ENCODE results near the gene DIO1.
"Not testable (repeated sequence)": the region's sequence is repeated elsewhere in the genome, so short reads cannot be mapped to it uniquely, and the experiment has no call there.

Gene DIO1

DNA sequence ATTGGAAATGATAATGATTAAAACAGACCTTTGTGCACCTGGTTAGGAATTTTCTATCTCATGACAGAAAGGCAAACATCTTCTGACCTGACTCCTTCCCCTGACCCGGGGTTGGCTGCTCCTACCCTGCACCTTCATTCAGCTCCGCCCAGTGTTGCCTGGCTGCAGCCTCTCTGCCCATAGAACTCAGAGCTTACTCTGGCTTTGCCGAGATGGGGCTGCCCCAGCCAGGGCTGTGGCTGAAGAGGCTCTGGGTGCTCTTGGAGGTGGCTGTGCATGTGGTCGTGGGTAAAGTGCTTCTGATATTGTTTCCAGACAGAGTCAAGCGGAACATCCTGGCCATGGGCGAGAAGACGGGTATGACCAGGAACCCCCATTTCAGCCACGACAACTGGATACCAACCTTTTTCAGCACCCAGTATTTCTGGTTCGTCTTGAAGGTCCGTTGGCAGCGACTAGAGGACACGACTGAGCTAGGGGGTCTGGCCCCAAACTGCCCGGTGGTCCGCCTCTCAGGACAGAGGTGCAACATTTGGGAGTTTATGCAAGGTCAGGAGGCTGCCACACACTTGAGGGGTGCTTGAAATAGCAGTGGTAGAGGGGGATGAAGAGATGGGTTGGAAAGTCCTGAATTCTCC is at the start of gene DIO1:
Gene DIO1 (plus strand): TSS at position 189 of the 638 bp plus-strand sequence. CDS start 24 bp downstream, at position 213.
- H3K4me3 ChIP-seq (ENCODE audit: low read depth, low read length): no peak within 1 kb of the TSS
- H3K36me3 ChIP-seq (ENCODE audit: control insufficient read depth, insufficient read depth, low read length): no peaks in the 10 kb centered on the region
- H3K9me3 ChIP-seq (ENCODE audit: control insufficient read depth, insufficient read depth, low read length): no peaks in the 10 kb centered on the region
- H3K9ac ChIP-seq (ENCODE audit: low read depth, low read length): no peak within 1 kb of the TSS
- H3K4me1 ChIP-seq (ENCODE audit: control insufficient read depth, insufficient read depth, low read length): no peaks in the 10 kb centered on the region
- no peaks in the 10 kb centered on the region for H3K27me3 ChIP-seq (ENCODE audit: control insufficient read depth, insufficient read depth, low read length)

- Histone ChIP-seq H3K9ac (ENCODE audit: low read depth, low read length) (no peak overlapping the region), H3K9me3 (ENCODE audit: control insufficient read depth, insufficient read depth, low read length) (no peaks in the 10 kb centered on the region), H3K27me3 (ENCODE audit: control insufficient read depth, insufficient read depth, low read length) (no peaks in the 10 kb centered on the region), H3K4me1 (ENCODE audit: control insufficient read depth, insufficient read depth, low read length) (no peaks in the 10 kb centered on the region), H3K36me3 (ENCODE audit: control insufficient read depth, insufficient read depth, low read length) (no peaks in the 10 kb centered on the region), H3K4me3 (ENCODE audit: low read depth, low read length) (no peak overlapping the region)
Observed at GRCh38 chr1:53847980-53848379, 46.0 kb upstream of the DIO1 start.

DNA sequence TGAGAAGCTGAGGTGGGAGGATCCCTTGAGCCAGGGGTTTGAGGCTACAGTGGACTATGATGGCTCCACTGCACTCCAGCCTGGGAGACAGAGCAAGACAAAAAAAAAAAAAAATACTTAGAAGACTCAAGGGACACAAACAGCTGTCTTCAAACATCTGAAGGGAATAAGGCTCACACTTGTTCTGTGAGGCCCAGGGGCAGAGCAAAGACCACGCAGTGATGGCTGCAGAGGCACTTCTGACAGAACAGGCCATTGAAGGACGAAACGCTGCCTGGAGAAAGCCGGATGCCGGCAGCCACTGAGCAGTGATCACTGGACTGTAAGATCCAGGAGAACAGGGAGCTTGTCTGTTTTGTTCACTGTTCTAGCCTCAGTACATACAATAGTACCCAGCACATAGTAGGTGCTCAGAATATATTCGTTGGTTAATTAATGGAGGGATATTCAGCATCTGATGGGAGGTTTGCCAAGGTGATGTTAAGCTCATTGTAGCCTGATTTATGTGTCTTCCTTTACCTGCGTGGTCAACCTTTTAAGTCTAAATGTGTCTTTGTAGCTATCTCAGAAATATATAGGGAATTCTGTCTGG is 43.8 kb upstream of the DIO1 start:
- Histone ChIP-seq H3K4me3 (ENCODE audit: low read depth, low read length) (no peak overlapping the region), H3K9ac (ENCODE audit: low read depth, low read length) (no peak overlapping the region), H3K27me3 (ENCODE audit: control insufficient read depth, insufficient read depth, low read length) (no peaks in the 10 kb centered on the region), H3K4me1 (ENCODE audit: control insufficient read depth, insufficient read depth, low read length) (no peaks in the 10 kb centered on the region), H3K9me3 (ENCODE audit: control insufficient read depth, insufficient read depth, low read length) (no peaks in the 10 kb centered on the region), H3K36me3 (ENCODE audit: control insufficient read depth, insufficient read depth, low read length) (no peaks in the 10 kb centered on the region)

DNA sequence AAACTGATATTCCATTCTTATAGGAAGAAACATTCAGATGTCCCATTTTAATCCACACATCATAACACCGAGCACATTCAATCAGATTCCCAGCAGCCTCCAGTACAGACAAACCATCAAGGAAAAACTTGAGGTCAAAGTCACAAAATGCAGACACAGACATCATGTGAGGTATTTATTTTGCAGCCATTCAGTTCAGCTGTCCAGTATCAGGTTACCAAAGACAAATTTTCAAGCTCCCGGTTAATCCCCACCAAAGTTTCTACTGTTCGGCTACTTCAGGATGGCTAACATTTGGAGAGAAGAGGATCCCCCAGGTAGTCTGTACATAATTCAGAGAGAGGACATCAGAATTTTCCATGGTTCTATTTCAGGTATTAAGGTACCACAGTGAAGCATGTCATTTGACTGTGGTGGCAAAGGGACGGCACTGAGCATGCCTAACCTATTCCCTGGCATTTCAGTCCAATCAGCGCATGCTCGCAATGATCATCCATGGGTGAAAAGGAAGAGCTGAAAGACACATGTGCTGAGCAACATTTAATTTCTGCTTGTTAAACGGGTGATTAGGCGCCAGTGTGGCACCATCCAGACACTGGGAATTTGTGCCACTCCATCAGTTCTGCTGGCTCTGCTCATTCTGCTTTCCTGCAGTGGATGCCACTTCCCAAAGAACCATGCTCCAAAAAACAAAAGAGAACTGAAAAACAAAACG is 42.3 kb upstream of the DIO1 start:
- no peaks in the 10 kb centered on the region for H3K27me3 ChIP-seq (ENCODE audit: control insufficient read depth, insufficient read depth, low read length)
- no peak overlapping the region for H3K9ac ChIP-seq (ENCODE audit: low read depth, low read length)
- no peak overlapping the region for H3K4me3 ChIP-seq (ENCODE audit: low read depth, low read length)
- H3K9me3 ChIP-seq (ENCODE audit: control insufficient read depth, insufficient read depth, low read length): no peaks in the 10 kb centered on the region
- H3K4me1 ChIP-seq (ENCODE audit: control insufficient read depth, insufficient read depth, low read length): no peaks in the 10 kb centered on the region
- H3K36me3 ChIP-seq (ENCODE audit: control insufficient read depth, insufficient read depth, low read length): peaks cover under 1% of the 10 kb centered on the region

GRCh38 chr1:53860967-53861411 is 33.0 kb upstream of the DIO1 start:
- Histone ChIP-seq H3K9ac (ENCODE audit: low read depth, low read length) (no peak overlapping the region), H3K4me3 (ENCODE audit: low read depth, low read length) (no peak overlapping the region), H3K27me3 (ENCODE audit: control insufficient read depth, insufficient read depth, low read length) (no peaks in the 10 kb centered on the region), H3K4me1 (ENCODE audit: control insufficient read depth, insufficient read depth, low read length) (no peaks in the 10 kb centered on the region), H3K9me3 (ENCODE audit: control insufficient read depth, insufficient read depth, low read length) (no peaks in the 10 kb centered on the region), H3K36me3 (ENCODE audit: control insufficient read depth, insufficient read depth, low read length) (peaks cover 4% of the 10 kb centered on the region)

DNA sequence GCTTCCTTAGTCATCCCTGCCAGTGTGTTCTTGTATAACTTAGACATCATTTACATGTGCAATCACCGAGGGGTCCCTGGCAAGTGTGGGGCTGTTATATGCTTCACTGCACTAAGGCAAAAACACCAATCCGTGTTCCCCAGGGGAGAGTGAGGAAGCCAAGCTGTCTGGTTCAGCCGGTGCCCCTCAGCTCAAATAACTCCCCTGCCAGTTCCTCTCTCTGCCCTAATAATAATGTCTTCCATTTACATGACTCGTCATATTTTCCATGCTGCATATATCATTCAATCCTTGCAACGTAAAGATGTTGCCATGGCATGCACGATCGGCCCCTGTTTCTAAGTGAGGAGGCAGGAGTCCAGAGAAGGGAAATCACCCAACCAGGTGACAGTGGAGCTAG is 31.5 kb upstream of the DIO1 start:
- Histone ChIP-seq H3K27me3 (ENCODE audit: control insufficient read depth, insufficient read depth, low read length) (no peaks in the 10 kb centered on the region), H3K4me1 (ENCODE audit: control insufficient read depth, insufficient read depth, low read length) (no peaks in the 10 kb centered on the region), H3K4me3 (ENCODE audit: low read depth, low read length) (no peak overlapping the region), H3K36me3 (ENCODE audit: control insufficient read depth, insufficient read depth, low read length) (no peaks in the 10 kb centered on the region), H3K9ac (ENCODE audit: low read depth, low read length) (no peak overlapping the region), H3K9me3 (ENCODE audit: control insufficient read depth, insufficient read depth, low read length) (no peaks in the 10 kb centered on the region)

DNA sequence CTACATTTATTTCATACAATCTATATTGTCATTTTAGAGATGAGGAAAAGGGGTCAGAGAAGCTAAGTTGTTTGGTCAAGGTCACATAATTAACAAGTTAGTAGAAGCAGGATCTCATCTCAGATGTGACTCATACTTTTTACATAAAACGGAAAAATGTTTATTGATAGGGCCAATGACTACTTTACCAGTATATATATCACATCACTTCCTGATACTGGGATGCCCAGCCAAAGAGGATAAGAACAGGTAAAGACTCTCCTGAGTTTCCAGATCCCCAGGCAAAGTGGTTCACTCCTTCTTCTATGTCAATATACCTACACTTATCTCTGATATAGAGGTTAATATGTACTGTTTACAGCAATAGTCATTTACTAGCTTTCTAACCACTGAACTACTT is 25.4 kb upstream of the DIO1 start:
- no peak overlapping the region for H3K9ac ChIP-seq (ENCODE audit: low read depth, low read length)

DNA sequence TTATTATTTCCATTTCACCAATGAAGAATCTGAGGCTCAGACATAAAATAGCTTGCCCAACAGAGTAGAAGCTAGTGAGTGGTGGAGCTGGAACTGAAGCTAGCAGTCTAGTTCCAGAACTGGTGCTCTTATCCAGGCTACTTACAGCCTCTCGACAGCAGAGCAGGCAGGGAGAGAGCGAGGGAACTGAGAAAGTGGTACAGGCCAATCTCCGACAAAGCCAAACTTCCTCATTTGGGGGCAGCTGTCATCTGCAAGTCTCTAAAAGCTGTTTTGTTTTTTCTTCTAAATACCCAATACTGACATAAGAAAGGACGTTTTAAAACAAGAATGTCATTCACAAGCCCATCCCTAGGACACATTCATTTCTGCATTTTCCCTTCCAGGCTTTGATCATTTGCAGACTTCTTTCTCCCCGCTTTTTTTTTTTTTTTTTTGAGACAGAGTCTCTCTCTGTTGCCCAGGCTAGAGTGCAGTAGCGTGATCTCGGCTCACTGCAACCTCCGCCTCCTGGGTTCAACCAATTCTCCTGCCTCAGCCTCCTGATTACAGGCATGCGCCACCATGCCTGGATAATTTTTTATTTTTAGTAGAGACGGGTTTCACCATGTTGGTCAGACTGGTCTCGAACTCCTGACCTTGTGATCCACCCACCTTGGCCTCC is 24.4 kb upstream of the DIO1 start:
- no peak overlapping the region for H3K4me3 ChIP-seq (ENCODE audit: low read depth, low read length)
- no peaks in the 10 kb centered on the region for H3K27me3 ChIP-seq (ENCODE audit: control insufficient read depth, insufficient read depth, low read length)
- H3K36me3 ChIP-seq (ENCODE audit: control insufficient read depth, insufficient read depth, low read length): no peaks in the 10 kb centered on the region
- H3K4me1 ChIP-seq (ENCODE audit: control insufficient read depth, insufficient read depth, low read length): no peaks in the 10 kb centered on the region
- no peak overlapping the region for H3K9ac ChIP-seq (ENCODE audit: low read depth, low read length)
- no peaks in the 10 kb centered on the region for H3K9me3 ChIP-seq (ENCODE audit: control insufficient read depth, insufficient read depth, low read length)

More for the DNA sequence above, 25.4 kb upstream of the DIO1 start:
- Histone ChIP-seq H3K36me3 (ENCODE audit: control insufficient read depth, insufficient read depth, low read length) (no peaks in the 10 kb centered on the region), H3K27me3 (ENCODE audit: control insufficient read depth, insufficient read depth, low read length) (no peaks in the 10 kb centered on the region), H3K9me3 (ENCODE audit: control insufficient read depth, insufficient read depth, low read length) (no peaks in the 10 kb centered on the region), H3K4me3 (ENCODE audit: low read depth, low read length) (no peak overlapping the region), H3K4me1 (ENCODE audit: control insufficient read depth, insufficient read depth, low read length) (no peaks in the 10 kb centered on the region)

DNA sequence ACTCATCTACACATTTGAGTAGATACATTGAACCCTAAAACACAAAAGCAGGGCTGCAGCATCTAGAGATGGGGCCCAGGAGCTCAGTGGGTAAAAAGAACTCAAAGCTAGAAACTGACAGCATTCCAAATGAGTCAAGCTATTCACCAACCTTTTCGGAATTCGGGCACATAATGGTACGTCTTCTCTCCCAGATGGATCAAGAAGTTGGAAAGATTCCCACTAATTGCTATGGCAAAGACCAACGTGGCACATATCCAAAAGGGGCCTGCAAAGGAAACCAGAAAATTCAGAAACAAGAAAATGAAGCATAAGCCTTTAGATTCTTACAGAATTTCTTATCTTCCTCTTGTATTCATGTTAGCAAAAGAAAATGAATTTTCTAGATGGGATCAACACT is 22.8 kb upstream of the DIO1 start:
- no peak overlapping the region for H3K9ac ChIP-seq (ENCODE audit: low read depth, low read length)

GRCh38 chr1:53871773-53872484 is 22.1 kb upstream of the DIO1 start:
- Histone ChIP-seq H3K36me3 (ENCODE audit: control insufficient read depth, insufficient read depth, low read length) (no peaks in the 10 kb centered on the region), H3K9me3 (ENCODE audit: control insufficient read depth, insufficient read depth, low read length) (no peaks in the 10 kb centered on the region), H3K4me3 (ENCODE audit: low read depth, low read length) (no peak overlapping the region), H3K27me3 (ENCODE audit: control insufficient read depth, insufficient read depth, low read length) (no peaks in the 10 kb centered on the region), H3K4me1 (ENCODE audit: control insufficient read depth, insufficient read depth, low read length) (no peaks in the 10 kb centered on the region), H3K9ac (ENCODE audit: low read depth, low read length) (no peak overlapping the region)

More for the DNA sequence above, 22.8 kb upstream of the DIO1 start:
- no peaks in the 10 kb centered on the region for H3K36me3 ChIP-seq (ENCODE audit: control insufficient read depth, insufficient read depth, low read length)
- H3K4me1 ChIP-seq (ENCODE audit: control insufficient read depth, insufficient read depth, low read length): no peaks in the 10 kb centered on the region
- no peaks in the 10 kb centered on the region for H3K9me3 ChIP-seq (ENCODE audit: control insufficient read depth, insufficient read depth, low read length)
- H3K4me3 ChIP-seq (ENCODE audit: low read depth, low read length): no peak overlapping the region
- H3K27me3 ChIP-seq (ENCODE audit: control insufficient read depth, insufficient read depth, low read length): no peaks in the 10 kb centered on the region

- H3K9me3 ChIP-seq (ENCODE audit: control insufficient read depth, insufficient read depth, low read length); H3K36me3 ChIP-seq (ENCODE audit: control insufficient read depth, insufficient read depth, low read length): not testable (repeated sequence)
Observed at GRCh38 chr1:53875150-53875549, 18.8 kb upstream of the DIO1 start.

More at GRCh38 chr1:53875150-53875549, 18.8 kb upstream of the DIO1 start:
- H3K4me1 ChIP-seq (ENCODE audit: control insufficient read depth, insufficient read depth, low read length); H3K9ac ChIP-seq (ENCODE audit: low read depth, low read length); H3K4me3 ChIP-seq (ENCODE audit: low read depth, low read length); H3K27me3 ChIP-seq (ENCODE audit: control insufficient read depth, insufficient read depth, low read length): not testable (repeated sequence)
